WTC11 (cell line): Measurements from ENCODE around the gene NFIA. TPM values are rescaled to one million over a fixed set of nuclear protein-coding genes. Genes with fewer than 3 reads are reported as not detected.

Source experiments
- ATAC-seq: fragments of 200-7000 bp; cut with Tn5 transposase; 2 replicates; pipeline ENCODE4 v1.10.0; 2021; ENCODE audit warnings: mild to moderate bottlenecking, moderate library complexity
- CTCF ChIA-PET: fragments of 300-600 bp; sonication (Branson Sonifier 250); formaldehyde crosslinking; loops from one replicate; lab custom pipeline; 2021; ENCODE audit warnings: antibody characterized with exemption; lab: Charles Lee
- POLR2A ChIA-PET: fragments of 350-600 bp; sonication (Branson Sonifier 250); formaldehyde crosslinking; loops from one replicate; lab custom pipeline; 2021; ENCODE audit warnings: antibody characterized with exemption; lab: Charles Lee
- DNase-seq: peaks from one replicate; pipeline ENCODE4 v3.0.0; 2021; ENCODE audit warnings: low spot score
- H3K27ac Mint-ChIP-seq: 2 replicates; pipeline ENCODE4 v1.8.0; 2021; ENCODE audit warnings: mixed read lengths
- H3K27me3 Mint-ChIP-seq: 2 replicates; pipeline ENCODE4 v1.8.0; 2021; ENCODE audit warnings: low read depth, mild to moderate bottlenecking, moderate library complexity, mixed read lengths
- H3K36me3 Mint-ChIP-seq: 2 replicates; pipeline ENCODE4 v1.8.0; 2021; ENCODE audit warnings: mixed read lengths
- H3K4me1 Mint-ChIP-seq: 2 replicates; pipeline ENCODE4 v1.8.0; 2022; ENCODE audit warnings: mixed read lengths
- H3K4me3 Mint-ChIP-seq: 2 replicates; pipeline ENCODE4 v1.8.0; 2021; ENCODE audit warnings: mild to moderate bottlenecking, moderate library complexity, mixed read lengths
- H3K9me3 Mint-ChIP-seq: 2 replicates; pipeline ENCODE4 v1.8.0; 2021; ENCODE audit warnings: mixed read lengths
- ESRRA ChIP-seq: sonication (generic); formaldehyde crosslinking; IDR thresholded peaks from 2 replicates; pipeline ENCODE4 v1.8.1; 2022; ENCODE audit warnings: mild to moderate bottlenecking, missing genetic modification reagents, borderline replicate concordance
- GABPB1 ChIP-seq: sonication (generic); formaldehyde crosslinking; IDR thresholded peaks from 2 replicates; pipeline ENCODE4 v1.8.1; 2023; ENCODE audit warnings: mild to moderate bottlenecking, missing genetic modification reagents
- MXD4 ChIP-seq: fragments of 250-450 bp; sonication (Bioruptor Pico); IDR thresholded peaks from 2 replicates; pipeline ENCODE4 v1.8.0; 2021; ENCODE audit warnings: mild to moderate bottlenecking, moderate library complexity, borderline replicate concordance
- MYBL2 ChIP-seq: sonication (generic); formaldehyde crosslinking; IDR thresholded peaks from 2 replicates; pipeline ENCODE4 v1.8.1; 2023; ENCODE audit warnings: mild to moderate bottlenecking, moderate library complexity, missing genetic modification reagents
- NFE2L1 ChIP-seq: sonication (generic); formaldehyde crosslinking; IDR thresholded peaks from 2 replicates; pipeline ENCODE4 v1.8.1; 2023; ENCODE audit warnings: missing genetic modification reagents
- NFYB ChIP-seq: sonication (generic); formaldehyde crosslinking; conservative IDR thresholded peaks from 2 replicates; pipeline ENCODE4 v1.8.0; 2022; ENCODE audit warnings: low read depth, missing genetic modification reagents
- TCF7 ChIP-seq: sonication (generic); formaldehyde crosslinking; IDR thresholded peaks from 2 replicates; pipeline ENCODE4 v1.8.0; 2022; ENCODE audit warnings: mild to moderate bottlenecking, low read depth, missing genetic modification reagents, moderate library complexity
- TEAD4 ChIP-seq: sonication (generic); formaldehyde crosslinking; IDR thresholded peaks from 2 replicates; pipeline ENCODE4 v1.8.0; 2022; ENCODE audit warnings: mild to moderate bottlenecking, missing genetic modification reagents
- TP53 ChIP-seq: sonication (generic); formaldehyde crosslinking; IDR thresholded peaks from 2 replicates; pipeline ENCODE4 v1.8.1; 2023; ENCODE audit warnings: mild to moderate bottlenecking, missing genetic modification reagents
- total RNA-seq: library from RNA; stranded (reverse); gene quantifications from 3 replicates; pipeline ENCODE4 v1.2.3, GENCODE V29; 2021
- TF ChIP-seq, protein P1 (sequence below): fragments of 250-450 bp; sonication (Bioruptor Pico); IDR thresholded peaks from 2 replicates; pipeline ENCODE4 v1.9.0; 2021; ENCODE audit warnings: moderate library complexity, mild to moderate bottlenecking, inconsistent platforms, borderline replicate concordance
- TF ChIP-seq, protein P2 (sequence below): sonication (generic); formaldehyde crosslinking; IDR thresholded peaks from 2 replicates; pipeline ENCODE4 v1.8.0; 2023; ENCODE audit warnings: missing genetic modification reagents, mild to moderate bottlenecking, borderline replicate concordance
- TF ChIP-seq, protein P3 (sequence below): sonication (generic); formaldehyde crosslinking; IDR thresholded peaks from 2 replicates; pipeline ENCODE4 v1.8.0; 2022; ENCODE audit warnings: mild to moderate bottlenecking, missing genetic modification reagents
- TF ChIP-seq, protein P4 (sequence below): sonication (generic); formaldehyde crosslinking; conservative IDR thresholded peaks from 2 replicates; pipeline ENCODE4 v1.8.1; 2022; ENCODE audit warnings: mild to moderate bottlenecking, missing genetic modification reagents
- TF ChIP-seq, protein P5 (sequence below): fragments of 250-450 bp; sonication (Bioruptor Pico); IDR thresholded peaks from 2 replicates; pipeline ENCODE4 v1.9.0; 2021; ENCODE audit warnings: mild to moderate bottlenecking
- TF ChIP-seq, protein P6 (sequence below): sonication (generic); formaldehyde crosslinking; IDR thresholded peaks from 2 replicates; pipeline ENCODE4 v1.8.0; 2022; ENCODE audit warnings: mild to moderate bottlenecking, missing genetic modification reagents

Gene NFIA
- total RNA-seq, 1 experiment from 2014 or later: 16.7 TPM

DNA sequence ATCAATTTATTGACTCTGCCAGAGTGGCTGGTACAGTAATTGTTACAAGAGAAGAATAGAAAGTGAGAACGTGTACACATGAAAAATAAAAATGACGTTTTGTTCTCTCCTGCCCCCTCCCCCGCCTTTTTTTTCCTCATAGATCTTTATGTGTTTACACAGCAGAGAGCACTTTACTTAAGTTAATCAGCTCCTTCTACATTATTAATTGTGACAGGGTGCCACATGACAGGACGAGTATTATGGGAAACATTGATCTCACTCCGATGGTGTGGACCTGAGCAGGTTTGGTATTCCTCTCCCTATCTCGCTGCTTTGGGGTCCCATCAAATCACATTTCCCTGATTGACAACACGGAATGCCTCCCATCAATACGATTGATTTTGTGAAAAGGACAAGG is 356.9 kb downstream of the NFIA start (continued):
- TF ChIP-seq, protein P1, sequence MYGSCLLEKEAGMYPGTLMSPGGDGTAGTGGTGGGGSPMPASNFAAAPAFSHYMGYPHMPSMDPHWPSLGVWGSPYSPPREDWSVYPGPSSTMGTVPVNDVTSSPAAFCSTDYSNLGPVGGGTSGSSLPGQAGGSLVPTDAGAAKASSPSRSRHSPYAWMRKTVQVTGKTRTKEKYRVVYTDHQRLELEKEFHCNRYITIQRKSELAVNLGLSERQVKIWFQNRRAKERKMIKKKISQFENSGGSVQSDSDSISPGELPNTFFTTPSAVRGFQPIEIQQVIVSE (CRISPR knock-in tag): no peak
- no peak for TF ChIP-seq MYBL2 (CRISPR knock-in tag)
- TF ChIP-seq, all 79 proteins: peak for 0

DNA sequence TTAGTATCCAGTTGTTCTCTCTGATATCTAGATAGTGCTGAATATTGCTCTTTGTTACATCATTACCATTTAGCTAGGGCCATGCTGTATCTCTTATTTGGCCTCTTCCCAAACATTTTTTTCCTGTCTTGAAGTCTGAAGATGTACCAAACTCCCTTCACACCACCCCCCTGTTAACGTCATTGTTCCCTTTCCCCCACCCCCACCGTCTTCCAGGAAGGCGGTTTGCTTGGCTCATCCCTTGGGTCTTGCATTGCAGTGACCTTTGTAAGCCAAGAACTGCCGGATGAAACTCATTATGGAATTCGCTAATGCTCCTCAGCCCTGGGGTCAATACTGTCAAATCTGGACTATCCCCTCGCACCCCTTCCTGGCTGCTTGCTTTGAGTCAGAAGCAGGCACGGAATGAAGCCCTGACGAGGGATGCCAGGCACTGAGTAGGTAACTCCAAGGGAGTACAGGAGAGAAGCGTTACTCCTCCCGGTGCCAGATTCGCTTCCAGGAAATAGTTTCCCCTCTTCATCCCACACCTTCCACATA is 359.4 kb downstream of the NFIA start:
- peaks cover 8% of the 10 kb centered on the region; the same call in 1 of the 2 replicates for H3K9me3 Mint-ChIP-seq
- H3K4me1 Mint-ChIP-seq: peaks cover 35% of the 10 kb centered on the region
- no peaks in the 10 kb centered on the region for H3K27me3 Mint-ChIP-seq
- POLR2A ChIA-PET: no interaction called here
- CTCF ChIA-PET: no interaction called here
- no peak overlapping the region for H3K27ac Mint-ChIP-seq
- TF ChIP-seq NFE2L1 (CRISPR knock-in tag) (no peak), TEAD4 (CRISPR knock-in tag) (no peak), NFYB (CRISPR knock-in tag) (no peak), TCF7 (CRISPR knock-in tag) (no peak), MXD4 (CRISPR knock-in tag) (no peak), TP53 (CRISPR knock-in tag) (no peak), ESRRA (CRISPR knock-in tag) (no peak), GABPB1 (CRISPR knock-in tag) (no peak)
- TF ChIP-seq, protein P2, sequence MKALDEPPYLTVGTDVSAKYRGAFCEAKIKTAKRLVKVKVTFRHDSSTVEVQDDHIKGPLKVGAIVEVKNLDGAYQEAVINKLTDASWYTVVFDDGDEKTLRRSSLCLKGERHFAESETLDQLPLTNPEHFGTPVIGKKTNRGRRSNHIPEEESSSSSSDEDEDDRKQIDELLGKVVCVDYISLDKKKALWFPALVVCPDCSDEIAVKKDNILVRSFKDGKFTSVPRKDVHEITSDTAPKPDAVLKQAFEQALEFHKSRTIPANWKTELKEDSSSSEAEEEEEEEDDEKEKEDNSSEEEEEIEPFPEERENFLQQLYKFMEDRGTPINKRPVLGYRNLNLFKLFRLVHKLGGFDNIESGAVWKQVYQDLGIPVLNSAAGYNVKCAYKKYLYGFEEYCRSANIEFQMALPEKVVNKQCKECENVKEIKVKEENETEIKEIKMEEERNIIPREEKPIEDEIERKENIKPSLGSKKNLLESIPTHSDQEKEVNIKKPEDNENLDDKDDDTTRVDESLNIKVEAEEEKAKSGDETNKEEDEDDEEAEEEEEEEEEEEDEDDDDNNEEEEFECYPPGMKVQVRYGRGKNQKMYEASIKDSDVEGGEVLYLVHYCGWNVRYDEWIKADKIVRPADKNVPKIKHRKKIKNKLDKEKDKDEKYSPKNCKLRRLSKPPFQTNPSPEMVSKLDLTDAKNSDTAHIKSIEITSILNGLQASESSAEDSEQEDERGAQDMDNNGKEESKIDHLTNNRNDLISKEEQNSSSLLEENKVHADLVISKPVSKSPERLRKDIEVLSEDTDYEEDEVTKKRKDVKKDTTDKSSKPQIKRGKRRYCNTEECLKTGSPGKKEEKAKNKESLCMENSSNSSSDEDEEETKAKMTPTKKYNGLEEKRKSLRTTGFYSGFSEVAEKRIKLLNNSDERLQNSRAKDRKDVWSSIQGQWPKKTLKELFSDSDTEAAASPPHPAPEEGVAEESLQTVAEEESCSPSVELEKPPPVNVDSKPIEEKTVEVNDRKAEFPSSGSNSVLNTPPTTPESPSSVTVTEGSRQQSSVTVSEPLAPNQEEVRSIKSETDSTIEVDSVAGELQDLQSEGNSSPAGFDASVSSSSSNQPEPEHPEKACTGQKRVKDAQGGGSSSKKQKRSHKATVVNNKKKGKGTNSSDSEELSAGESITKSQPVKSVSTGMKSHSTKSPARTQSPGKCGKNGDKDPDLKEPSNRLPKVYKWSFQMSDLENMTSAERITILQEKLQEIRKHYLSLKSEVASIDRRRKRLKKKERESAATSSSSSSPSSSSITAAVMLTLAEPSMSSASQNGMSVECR: no peak
- TF ChIP-seq, protein P3, sequence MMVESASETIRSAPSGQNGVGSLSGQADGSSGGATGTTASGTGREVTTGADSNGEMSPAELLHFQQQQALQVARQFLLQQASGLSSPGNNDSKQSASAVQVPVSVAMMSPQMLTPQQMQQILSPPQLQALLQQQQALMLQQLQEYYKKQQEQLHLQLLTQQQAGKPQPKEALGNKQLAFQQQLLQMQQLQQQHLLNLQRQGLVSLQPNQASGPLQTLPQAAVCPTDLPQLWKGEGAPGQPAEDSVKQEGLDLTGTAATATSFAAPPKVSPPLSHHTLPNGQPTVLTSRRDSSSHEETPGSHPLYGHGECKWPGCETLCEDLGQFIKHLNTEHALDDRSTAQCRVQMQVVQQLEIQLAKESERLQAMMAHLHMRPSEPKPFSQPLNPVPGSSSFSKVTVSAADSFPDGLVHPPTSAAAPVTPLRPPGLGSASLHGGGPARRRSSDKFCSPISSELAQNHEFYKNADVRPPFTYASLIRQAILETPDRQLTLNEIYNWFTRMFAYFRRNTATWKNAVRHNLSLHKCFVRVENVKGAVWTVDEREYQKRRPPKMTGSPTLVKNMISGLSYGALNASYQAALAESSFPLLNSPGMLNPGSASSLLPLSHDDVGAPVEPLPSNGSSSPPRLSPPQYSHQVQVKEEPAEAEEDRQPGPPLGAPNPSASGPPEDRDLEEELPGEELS (CRISPR knock-in tag): no peak
- TF ChIP-seq, protein P4, sequence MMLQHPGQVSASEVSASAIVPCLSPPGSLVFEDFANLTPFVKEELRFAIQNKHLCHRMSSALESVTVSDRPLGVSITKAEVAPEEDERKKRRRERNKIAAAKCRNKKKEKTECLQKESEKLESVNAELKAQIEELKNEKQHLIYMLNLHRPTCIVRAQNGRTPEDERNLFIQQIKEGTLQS (CRISPR knock-in tag): no peak
- TF ChIP-seq, protein P5, sequence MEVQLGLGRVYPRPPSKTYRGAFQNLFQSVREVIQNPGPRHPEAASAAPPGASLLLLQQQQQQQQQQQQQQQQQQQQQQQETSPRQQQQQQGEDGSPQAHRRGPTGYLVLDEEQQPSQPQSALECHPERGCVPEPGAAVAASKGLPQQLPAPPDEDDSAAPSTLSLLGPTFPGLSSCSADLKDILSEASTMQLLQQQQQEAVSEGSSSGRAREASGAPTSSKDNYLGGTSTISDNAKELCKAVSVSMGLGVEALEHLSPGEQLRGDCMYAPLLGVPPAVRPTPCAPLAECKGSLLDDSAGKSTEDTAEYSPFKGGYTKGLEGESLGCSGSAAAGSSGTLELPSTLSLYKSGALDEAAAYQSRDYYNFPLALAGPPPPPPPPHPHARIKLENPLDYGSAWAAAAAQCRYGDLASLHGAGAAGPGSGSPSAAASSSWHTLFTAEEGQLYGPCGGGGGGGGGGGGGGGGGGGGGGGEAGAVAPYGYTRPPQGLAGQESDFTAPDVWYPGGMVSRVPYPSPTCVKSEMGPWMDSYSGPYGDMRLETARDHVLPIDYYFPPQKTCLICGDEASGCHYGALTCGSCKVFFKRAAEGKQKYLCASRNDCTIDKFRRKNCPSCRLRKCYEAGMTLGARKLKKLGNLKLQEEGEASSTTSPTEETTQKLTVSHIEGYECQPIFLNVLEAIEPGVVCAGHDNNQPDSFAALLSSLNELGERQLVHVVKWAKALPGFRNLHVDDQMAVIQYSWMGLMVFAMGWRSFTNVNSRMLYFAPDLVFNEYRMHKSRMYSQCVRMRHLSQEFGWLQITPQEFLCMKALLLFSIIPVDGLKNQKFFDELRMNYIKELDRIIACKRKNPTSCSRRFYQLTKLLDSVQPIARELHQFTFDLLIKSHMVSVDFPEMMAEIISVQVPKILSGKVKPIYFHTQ (CRISPR knock-in tag): no peak
- TF ChIP-seq, protein P6, sequence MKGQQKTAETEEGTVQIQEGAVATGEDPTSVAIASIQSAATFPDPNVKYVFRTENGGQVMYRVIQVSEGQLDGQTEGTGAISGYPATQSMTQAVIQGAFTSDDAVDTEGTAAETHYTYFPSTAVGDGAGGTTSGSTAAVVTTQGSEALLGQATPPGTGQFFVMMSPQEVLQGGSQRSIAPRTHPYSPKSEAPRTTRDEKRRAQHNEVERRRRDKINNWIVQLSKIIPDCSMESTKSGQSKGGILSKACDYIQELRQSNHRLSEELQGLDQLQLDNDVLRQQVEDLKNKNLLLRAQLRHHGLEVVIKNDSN: no peak
- TF ChIP-seq, protein P1 (CRISPR knock-in tag): no peak
- DNase-seq: no peak
- no peaks in the 10 kb centered on the region for H3K36me3 Mint-ChIP-seq
- ATAC-seq: peak; percentile 32
- no peak overlapping the region for H3K4me3 Mint-ChIP-seq
